ENCODE results near the gene IL1B. TPM values are rescaled to one million over a fixed set of nuclear protein-coding genes. Genes with fewer than 3 reads are reported as not detected.

The IL1B gene
- total and polyA plus RNA-seq, 2 donors (not counting 3 experiments of a cell fraction or from before 2014, with no cell fraction given), result 0.25 TPM; not detected in 1

DNA sequence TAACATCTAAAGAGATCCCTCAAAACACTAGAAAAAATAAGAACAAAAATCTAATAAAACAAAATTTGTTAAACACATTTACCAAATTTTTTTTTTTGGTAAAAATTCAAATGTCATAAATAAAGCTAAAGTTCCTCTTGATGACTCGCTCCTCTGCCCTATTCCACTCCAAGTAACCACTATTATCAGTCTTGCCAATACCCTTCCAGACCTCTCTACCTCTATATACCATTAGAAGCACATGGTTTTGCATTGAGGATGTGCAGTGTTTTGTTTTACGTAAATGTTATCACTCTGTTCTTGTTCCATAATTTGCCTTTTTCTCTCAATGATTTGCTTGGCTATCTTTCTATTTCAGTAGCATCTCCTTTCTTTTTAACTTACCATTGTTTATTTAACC lies 10.9 kb downstream of the IL1B start:
- H3K9ac ChIP-seq (replicated peaks; ENCODE audit: extremely low read depth, insufficient read depth, low read length), result no peak overlapping the region
- intact Hi-C loops (cut with micrococcal nuclease) (no loop called here), dilution Hi-C loops (cut with MboI; ENCODE audit: extremely low pct_ligation_motif_present, low sequenced_read_pairs) (no loop called here)
- no peaks in the 10 kb centered on the region for H3K36me3 ChIP-seq (ENCODE audit: control insufficient read depth in 2 of 2, extremely low read depth in 1 of 2, insufficient read depth in 2 of 2, low read length in 2 of 2)
- H3K9me1 ChIP-seq (replicated peaks; ENCODE audit: control insufficient read depth, extremely low read depth, insufficient read depth, low read length), result no peaks in the 10 kb centered on the region
- peaks cover 8% of the 10 kb centered on the region for H3K4me1 ChIP-seq (ENCODE audit: control insufficient read depth, extremely low read depth, insufficient read depth, low read length)
- no peak for TF ChIP-seq POLR2A (IDR thresholded peaks at IDR 0.05; ENCODE audit: low read depth, low read length)
- peak; percentile 35 for TF ChIP-seq FOS (IDR thresholded peaks at IDR 0.05; ENCODE audit: borderline replicate concordance, insufficient read depth, low read length)
- no peak for FAIRE-seq
- no TSS peak for BruUV-seq (replicated peaks)
- ChIA-PET POLR2A (no interaction called here), CTCF (interaction anchor here (1.1 kb wide), 1 partner anchor 89 kb away, joined by 3 read pairs; no protein-coding TSS in a partner anchor)
- H3K4me2 ChIP-seq (ENCODE audit: insufficient read depth, low read length), result no peak overlapping the region
- no peak overlapping the region for H3K27ac ChIP-seq (ENCODE audit: insufficient read depth, low read depth, low read length)
- H2AFZ ChIP-seq (ENCODE audit: low read depth, low read length), result no peak overlapping the region
- H3K9me3 ChIP-seq (replicated peaks; ENCODE audit: control insufficient read depth, insufficient read depth, low read length), result no peaks in the 10 kb centered on the region
- no peaks in the 10 kb centered on the region for H3K79me2 ChIP-seq (ENCODE audit: control insufficient read depth, insufficient read depth, low read length)
- no peaks in the 10 kb centered on the region for H4K20me1 ChIP-seq (replicated peaks; ENCODE audit: control insufficient read depth, extremely low read depth, insufficient read depth, low read length)
- DNase-seq (ENCODE audit: low read depth, low spot score), result no peak
- no peak overlapping the region for H3K4me3 ChIP-seq (replicated peaks in 1 of 3; ENCODE audit: insufficient read depth in 1 of 3, low read depth in 1 of 3, low read length in 3 of 3)
- H3K27me3 ChIP-seq (ENCODE audit: control insufficient read depth in 2 of 2, insufficient read depth in 2 of 2, low read length in 2 of 2), result no peaks in the 10 kb centered on the region

DNA sequence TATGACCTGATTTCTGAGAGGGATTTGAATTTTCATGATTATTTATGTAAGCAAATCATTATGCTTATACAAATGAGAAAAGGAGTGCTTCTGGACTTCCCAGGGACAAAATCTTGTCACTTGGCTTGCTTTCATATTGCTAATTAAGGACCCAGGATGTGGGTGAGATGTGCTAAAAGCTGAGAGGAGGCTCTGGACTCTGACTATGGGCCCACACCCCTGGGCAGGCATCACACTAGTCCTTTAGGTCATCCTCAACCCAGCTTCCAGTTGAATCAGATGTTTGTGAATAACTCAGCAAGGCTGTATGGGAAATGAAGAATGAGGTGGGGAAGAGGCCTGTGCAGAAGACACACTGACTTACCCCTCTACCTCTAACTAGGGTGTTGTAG lies 11.9 kb downstream of the IL1B start:
- Histone ChIP-seq H2AFZ (ENCODE audit: low read depth, low read length) (no peak overlapping the region), H3K4me1 (ENCODE audit: control insufficient read depth, extremely low read depth, insufficient read depth, low read length) (peaks cover 8% of the 10 kb centered on the region), H3K4me2 (ENCODE audit: insufficient read depth, low read length) (no peak overlapping the region), H3K79me2 (ENCODE audit: control insufficient read depth, insufficient read depth, low read length) (no peaks in the 10 kb centered on the region), H4K20me1 (replicated peaks; ENCODE audit: control insufficient read depth, extremely low read depth, insufficient read depth, low read length) (no peaks in the 10 kb centered on the region), H3K27me3 (ENCODE audit: control insufficient read depth in 2 of 2, insufficient read depth in 2 of 2, low read length in 2 of 2) (no peaks in the 10 kb centered on the region), H3K27ac (ENCODE audit: insufficient read depth, low read depth, low read length) (no peak overlapping the region), H3K4me3 (replicated peaks in 1 of 3; ENCODE audit: insufficient read depth in 1 of 3, low read depth in 1 of 3, low read length in 3 of 3) (no peak overlapping the region), H3K36me3 (ENCODE audit: control insufficient read depth in 2 of 2, extremely low read depth in 1 of 2, insufficient read depth in 2 of 2, low read length in 2 of 2) (no peaks in the 10 kb centered on the region), H3K9ac (replicated peaks; ENCODE audit: extremely low read depth, insufficient read depth, low read length) (no peak overlapping the region), H3K9me3 (replicated peaks; ENCODE audit: control insufficient read depth, insufficient read depth, low read length) (no peaks in the 10 kb centered on the region), H3K9me1 (replicated peaks; ENCODE audit: control insufficient read depth, extremely low read depth, insufficient read depth, low read length) (no peaks in the 10 kb centered on the region)
- dilution Hi-C loops (cut with MboI; ENCODE audit: extremely low pct_ligation_motif_present, low sequenced_read_pairs), result no loop called here
- no peak for DNase-seq (ENCODE audit: low read depth, low spot score)
- intact Hi-C loops (cut with micrococcal nuclease), result no loop called here
- no peak for FAIRE-seq
- TF ChIP-seq POLR2A (IDR thresholded peaks at IDR 0.05; ENCODE audit: low read depth, low read length), result no peak
- TF ChIP-seq JUN (IDR thresholded peaks at IDR 0.05; ENCODE audit: borderline replicate concordance, insufficient read depth, insufficient read length, low read depth), result no peak
- TF ChIP-seq, protein P1, sequence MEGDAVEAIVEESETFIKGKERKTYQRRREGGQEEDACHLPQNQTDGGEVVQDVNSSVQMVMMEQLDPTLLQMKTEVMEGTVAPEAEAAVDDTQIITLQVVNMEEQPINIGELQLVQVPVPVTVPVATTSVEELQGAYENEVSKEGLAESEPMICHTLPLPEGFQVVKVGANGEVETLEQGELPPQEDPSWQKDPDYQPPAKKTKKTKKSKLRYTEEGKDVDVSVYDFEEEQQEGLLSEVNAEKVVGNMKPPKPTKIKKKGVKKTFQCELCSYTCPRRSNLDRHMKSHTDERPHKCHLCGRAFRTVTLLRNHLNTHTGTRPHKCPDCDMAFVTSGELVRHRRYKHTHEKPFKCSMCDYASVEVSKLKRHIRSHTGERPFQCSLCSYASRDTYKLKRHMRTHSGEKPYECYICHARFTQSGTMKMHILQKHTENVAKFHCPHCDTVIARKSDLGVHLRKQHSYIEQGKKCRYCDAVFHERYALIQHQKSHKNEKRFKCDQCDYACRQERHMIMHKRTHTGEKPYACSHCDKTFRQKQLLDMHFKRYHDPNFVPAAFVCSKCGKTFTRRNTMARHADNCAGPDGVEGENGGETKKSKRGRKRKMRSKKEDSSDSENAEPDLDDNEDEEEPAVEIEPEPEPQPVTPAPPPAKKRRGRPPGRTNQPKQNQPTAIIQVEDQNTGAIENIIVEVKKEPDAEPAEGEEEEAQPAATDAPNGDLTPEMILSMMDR (IDR thresholded peaks at IDR 0.05; ENCODE audit: extremely low read depth in 1 of 2, insufficient read depth in 1 of 2, low read depth in 1 of 2, low read length in 2 of 2), result no peak
- no peak for TF ChIP-seq POLR2AphosphoS5 (IDR thresholded peaks at IDR 0.05; ENCODE audit: insufficient read depth, low read depth, low read length)
- TF ChIP-seq, protein P2, sequence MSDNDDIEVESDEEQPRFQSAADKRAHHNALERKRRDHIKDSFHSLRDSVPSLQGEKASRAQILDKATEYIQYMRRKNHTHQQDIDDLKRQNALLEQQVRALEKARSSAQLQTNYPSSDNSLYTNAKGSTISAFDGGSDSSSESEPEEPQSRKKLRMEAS (IDR thresholded peaks at IDR 0.05; ENCODE audit: insufficient read depth, insufficient read length), result no peak
- no peak for TF ChIP-seq FOS (IDR thresholded peaks at IDR 0.05; ENCODE audit: borderline replicate concordance, insufficient read depth, low read length)
- TF ChIP-seq MYC (IDR thresholded peaks at IDR 0.05; ENCODE audit: low read depth, low read length), result no peak
- no peak for TF ChIP-seq GATA2 (IDR thresholded peaks at IDR 0.05; ENCODE audit: insufficient read depth, insufficient read length, low read depth, low read length)
- TF ChIP-seq EZH2 (IDR thresholded peaks at IDR 0.05; ENCODE audit: borderline replicate concordance, low read depth, low read length, severe bottlenecking), result no peak
- ChIA-PET CTCF (interaction anchor here (0.6 to 1.5 kb wide), 2 partner anchors 60 to 75 kb away, joined by 4 to 6 read pairs; no protein-coding TSS in a partner anchor), POLR2A (no interaction called here)
- BruUV-seq (replicated peaks), result no TSS peak
